Gastroesophageal sphincter (tissue), 4 donors: ENCODE results near the gene DACH1. TPM values are rescaled to one million over a fixed set of nuclear protein-coding genes. Genes with fewer than 3 reads are reported as not detected.

Source experiments
- ATAC-seq: fragments of 150-250 bp; one replicate; pipeline ENCODE4 v1.9.1; 2016; ENCODE audit warnings: mild to moderate bottlenecking, moderate library complexity
- H3K27ac ChIP-seq, 4 donors: fragments of 200-600 bp; sonication (generic) in 3 of 4; 1 replicate in 3 of 4; 2 replicates in 1 of 4; pipeline ENCODE4 v1.5.1; 2016 to 2019
- H3K27me3 ChIP-seq: fragments of 200-600 bp; sonication (generic); one replicate; pipeline ENCODE4 v1.5.1; 2019
- H3K36me3 ChIP-seq, 2 donors: fragments of 200-600 bp; sonication (generic); one replicate each; pipeline ENCODE4 v1.5.1; 2019; ENCODE audit warnings: control low read depth in 1 of 2
- H3K4me1 ChIP-seq, 3 donors: fragments of 200-600 bp; sonication (generic); 1 replicate in 2 of 3; 2 replicates in 1 of 3; pipeline ENCODE4 v1.5.1; 2016 to 2019; ENCODE audit warnings: control low read depth in 2 of 3
- H3K4me3 ChIP-seq, 2 donors: fragments of 200-600 bp; sonication (generic); one replicate each; pipeline ENCODE4 v1.5.1; 2019; ENCODE audit warnings: mild to moderate bottlenecking in 1 of 2, moderate library complexity in 1 of 2
- H3K9me3 ChIP-seq, 3 donors: fragments of 200-600 bp; sonication (generic); one replicate each; pipeline ENCODE4 v1.5.1; 2017 to 2019; ENCODE audit warnings: control low read depth in 2 of 3
- EP300 ChIP-seq: sonication (generic); formaldehyde crosslinking; IDR thresholded peaks from one replicate; pipeline ENCODE4 v1.6.1; 2017; ENCODE audit warnings: antibody characterized with exemption, mild to moderate bottlenecking
- POLR2A ChIP-seq, 2 donors: fragments of 450-650 bp; IDR thresholded peaks; one replicate each; pipeline ENCODE4 v1.6.1; 2017; ENCODE audit warnings: antibody characterized with exemption in 2 of 2, mild to moderate bottlenecking in 2 of 2, moderate library complexity in 1 of 2
- POLR2AphosphoS5 ChIP-seq: sonication (generic); formaldehyde crosslinking; IDR thresholded peaks from one replicate; pipeline ENCODE4 v1.6.1; 2017; ENCODE audit warnings: antibody characterized with exemption
- WGBS, 2 donors: methylation state at CpG; one replicate each; pipeline ENCODE4 v1.1.5; 2018; ENCODE audit warnings: low coverage in 1 of 2; 5-methylcytosine and 5-hydroxymethylcytosine counted together
- total RNA-seq, 4 donors: library from RNA; depleted of rRNA; stranded (reverse); fragments of >200 nt; gene quantifications; one replicate each; pipeline ENCODE4 v1.1.0, GENCODE V29; 2016
- TF ChIP-seq, protein P1 (sequence below), 4 experiments: fragments of 200-600 bp in 2 of 4; fragments of 450-650 bp in 2 of 4; sonication (generic) in 1 of 4; IDR thresholded peaks; one replicate each; pipeline ENCODE4 v1.5.1; 2017 to 2019; ENCODE audit warnings: antibody characterized with exemption in 4 of 4, mild to moderate bottlenecking in 2 of 4, moderate library complexity in 2 of 4

DACH1 gene
- total RNA-seq, 4 donors from 2014 or later = 1.1 to 2.1 (median 1.7) TPM

DNA sequence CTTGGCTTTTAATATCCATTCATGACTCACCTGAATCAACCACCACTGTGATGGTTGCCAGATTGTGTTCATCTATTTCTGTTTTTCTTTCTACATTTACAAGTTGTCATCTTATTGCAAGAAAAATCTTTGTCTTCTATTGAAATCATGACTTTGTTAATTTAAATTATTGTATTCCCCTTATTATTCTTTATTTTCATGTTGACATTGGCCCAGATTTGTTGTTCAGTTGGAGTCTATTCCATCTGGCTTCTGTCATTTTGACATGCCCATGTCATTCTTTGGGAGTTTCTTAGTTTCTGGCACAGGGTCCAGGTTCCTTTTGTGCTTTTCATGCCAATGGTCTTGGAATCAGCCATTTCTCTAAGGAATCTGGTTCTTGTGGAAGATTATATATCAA lies 19.9 kb upstream of the DACH1 start:
- no peak for ATAC-seq
- H3K27ac ChIP-seq = no peak overlapping the region
- TF ChIP-seq EP300 = no peak

DNA sequence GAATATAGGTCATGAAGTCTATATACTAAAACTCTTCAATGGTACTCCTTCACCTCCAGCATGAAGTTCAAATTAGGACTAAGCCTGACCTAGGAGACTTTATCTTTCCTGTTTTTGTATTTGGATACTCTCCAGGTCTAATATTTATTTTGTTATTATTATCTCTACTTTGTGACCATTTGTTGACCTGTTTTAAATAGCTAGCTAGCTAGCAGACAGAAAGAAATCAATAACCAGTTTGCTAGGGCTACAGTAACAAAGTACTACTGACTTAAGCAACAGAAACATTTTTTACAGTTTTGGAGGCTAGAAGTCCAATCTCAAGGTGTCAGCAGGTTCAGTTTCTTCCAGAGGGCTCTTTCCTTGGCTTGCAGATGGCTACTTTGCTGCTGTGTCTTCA lies 15.1 kb upstream of the DACH1 start:
- Histone ChIP-seq H3K36me3 (no peaks in the 10 kb centered on the region), H3K4me3 (no peak overlapping the region), H3K27me3 (no peaks in the 10 kb centered on the region), H3K4me1 (no peaks in the 10 kb centered on the region), H3K9me3 (peaks cover 0 to 3% (median 0%) of the 10 kb centered on the region in 3 donors), H3K27ac (no peak overlapping the region)
- TF ChIP-seq EP300 (no peak), POLR2A (IDR thresholded peaks at IDR 0.05) (no peak), POLR2AphosphoS5 (no peak)
- TF ChIP-seq, protein P1, sequence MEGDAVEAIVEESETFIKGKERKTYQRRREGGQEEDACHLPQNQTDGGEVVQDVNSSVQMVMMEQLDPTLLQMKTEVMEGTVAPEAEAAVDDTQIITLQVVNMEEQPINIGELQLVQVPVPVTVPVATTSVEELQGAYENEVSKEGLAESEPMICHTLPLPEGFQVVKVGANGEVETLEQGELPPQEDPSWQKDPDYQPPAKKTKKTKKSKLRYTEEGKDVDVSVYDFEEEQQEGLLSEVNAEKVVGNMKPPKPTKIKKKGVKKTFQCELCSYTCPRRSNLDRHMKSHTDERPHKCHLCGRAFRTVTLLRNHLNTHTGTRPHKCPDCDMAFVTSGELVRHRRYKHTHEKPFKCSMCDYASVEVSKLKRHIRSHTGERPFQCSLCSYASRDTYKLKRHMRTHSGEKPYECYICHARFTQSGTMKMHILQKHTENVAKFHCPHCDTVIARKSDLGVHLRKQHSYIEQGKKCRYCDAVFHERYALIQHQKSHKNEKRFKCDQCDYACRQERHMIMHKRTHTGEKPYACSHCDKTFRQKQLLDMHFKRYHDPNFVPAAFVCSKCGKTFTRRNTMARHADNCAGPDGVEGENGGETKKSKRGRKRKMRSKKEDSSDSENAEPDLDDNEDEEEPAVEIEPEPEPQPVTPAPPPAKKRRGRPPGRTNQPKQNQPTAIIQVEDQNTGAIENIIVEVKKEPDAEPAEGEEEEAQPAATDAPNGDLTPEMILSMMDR (IDR thresholded peaks at IDR 0.05) = no peak
- no peak for ATAC-seq

More for the DNA sequence above, 19.9 kb upstream of the DACH1 start:
- peaks cover 0 to 3% (median 0%) of the 10 kb centered on the region in 3 donors for H3K9me3 ChIP-seq
- no peaks in the 10 kb centered on the region for H3K4me1 ChIP-seq
- no peak overlapping the region for H3K4me3 ChIP-seq
- H3K27me3 ChIP-seq = no peaks in the 10 kb centered on the region
- H3K36me3 ChIP-seq = no peaks in the 10 kb centered on the region

DNA sequence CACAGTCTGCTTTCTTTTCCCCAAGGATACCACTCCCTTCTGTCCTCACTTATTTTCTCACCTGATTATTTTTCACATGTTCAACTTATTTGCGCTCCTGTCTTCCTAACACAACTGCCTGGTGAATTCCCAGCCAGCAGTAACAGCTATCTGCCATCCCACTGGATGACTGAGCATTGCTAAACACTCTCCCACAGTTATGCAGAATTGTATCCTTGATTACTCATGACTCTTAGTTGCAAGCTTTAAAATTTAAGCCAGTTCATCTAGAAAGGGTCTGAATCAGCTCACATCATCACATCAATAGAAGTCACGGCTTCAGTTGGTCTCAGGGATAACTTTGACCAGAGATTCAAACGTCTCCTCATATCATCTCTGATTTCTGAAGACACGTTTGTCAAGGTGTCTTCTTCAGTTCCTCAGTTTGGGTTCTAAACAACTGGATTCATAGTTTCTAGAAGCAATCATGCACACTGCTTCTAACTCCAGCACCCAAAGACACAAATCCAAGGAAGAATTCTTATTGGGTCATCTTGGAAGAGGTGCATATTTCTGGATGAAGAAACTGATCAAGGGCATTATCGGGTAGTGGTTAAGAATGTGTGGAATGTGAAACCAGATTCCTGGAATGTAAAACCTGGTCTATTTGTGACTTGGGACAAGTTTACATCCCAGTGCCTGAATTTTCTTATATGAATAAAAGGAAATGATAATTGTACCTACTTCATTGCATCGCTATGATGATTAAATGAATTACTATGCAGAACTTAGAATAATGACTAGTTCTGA lies 13.9 kb upstream of the DACH1 start:
- no peak overlapping the region for H3K4me3 ChIP-seq
- no peak for TF ChIP-seq POLR2A (IDR thresholded peaks at IDR 0.05)
- TF ChIP-seq POLR2AphosphoS5 = no peak
- no peak for TF ChIP-seq EP300
- TF ChIP-seq, protein P1 (IDR thresholded peaks at IDR 0.05) = no peak
- no peak for ATAC-seq

DNA sequence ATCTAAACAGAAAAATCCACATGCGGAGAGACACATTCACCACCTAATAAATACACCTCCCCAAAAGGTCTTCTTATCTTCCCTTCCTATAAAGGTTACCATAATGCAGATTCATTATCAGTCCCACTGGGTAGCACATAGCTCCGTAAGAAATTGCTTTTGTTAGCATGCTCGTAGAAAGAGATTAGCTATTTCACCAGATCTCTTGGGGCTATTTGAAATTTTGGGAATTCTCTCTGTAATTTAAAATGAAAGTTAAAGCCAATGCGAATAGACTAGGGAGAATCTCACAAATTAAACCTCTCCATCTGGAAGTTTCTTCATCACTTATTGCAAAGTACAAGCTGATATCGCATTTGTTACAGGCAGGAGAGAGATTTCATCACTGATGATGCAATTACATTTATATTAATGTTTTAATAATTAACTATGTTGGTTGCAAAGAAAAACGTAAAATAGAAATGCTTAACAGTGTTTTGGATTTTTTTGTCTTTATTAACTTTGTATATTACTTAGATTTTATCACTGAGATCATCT lies 12.9 kb upstream of the DACH1 start:
- H3K27me3 ChIP-seq = no peaks in the 10 kb centered on the region
- TF ChIP-seq POLR2A (IDR thresholded peaks at IDR 0.05) (no peak), EP300 (no peak), POLR2AphosphoS5 (no peak)
- TF ChIP-seq, protein P1 (IDR thresholded peaks at IDR 0.05) = no peak
- peaks cover 0 to 3% (median 0%) of the 10 kb centered on the region in 3 donors for H3K9me3 ChIP-seq
- 65 to 73% methylated on average over 6 of the region's 6 CpGs for WGBS, 2 donors
- H3K4me1 ChIP-seq = no peaks in the 10 kb centered on the region
- no peaks in the 10 kb centered on the region for H3K36me3 ChIP-seq
- no peak for ATAC-seq
- H3K4me3 ChIP-seq = no peak overlapping the region
- no peak overlapping the region for H3K27ac ChIP-seq

More for the DNA sequence above, 13.9 kb upstream of the DACH1 start:
- Histone ChIP-seq H3K36me3 (no peaks in the 10 kb centered on the region), H3K27me3 (no peaks in the 10 kb centered on the region), H3K4me1 (no peaks in the 10 kb centered on the region), H3K9me3 (peaks cover 0 to 3% (median 0%) of the 10 kb centered on the region in 3 donors), H3K27ac (no peak overlapping the region)
- WGBS, 2 donors = 69% methylated on average over 5 to 6 of the region's 6 CpGs

DNA sequence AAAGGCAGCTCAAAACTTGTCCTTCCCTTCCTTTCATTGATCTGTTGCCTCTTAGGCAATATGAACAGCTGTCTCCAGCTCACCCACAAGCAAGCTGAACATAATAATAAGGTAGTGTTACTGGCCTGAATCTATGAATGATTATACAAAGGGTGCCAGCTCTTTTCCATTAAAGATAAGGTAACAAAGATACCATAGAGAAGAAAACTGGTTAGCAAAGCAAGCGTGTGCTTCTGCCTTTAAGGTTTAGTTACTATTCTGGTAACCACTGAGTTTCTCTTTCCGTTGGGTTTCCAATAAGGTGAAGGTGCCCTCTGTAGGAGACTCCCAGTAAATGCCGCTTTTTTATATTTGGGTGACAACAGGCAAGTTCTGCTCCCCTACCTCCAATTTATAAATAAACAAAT lies 12.1 kb upstream of the DACH1 start:
- no peak overlapping the region for H3K27ac ChIP-seq
- WGBS, 2 donors = 6 to 10% methylated on average over 3 of the region's 3 CpGs
- TF ChIP-seq POLR2AphosphoS5 = no peak
- TF ChIP-seq, protein P1 (IDR thresholded peaks at IDR 0.05) = peak in 2 of 4 experiments; percentile 30 to 46
- peaks cover 0 to 3% (median 0%) of the 10 kb centered on the region in 3 donors for H3K9me3 ChIP-seq
- H3K27me3 ChIP-seq = no peaks in the 10 kb centered on the region
- no peak for ATAC-seq
- no peaks in the 10 kb centered on the region for H3K36me3 ChIP-seq
- no peaks in the 10 kb centered on the region for H3K4me1 ChIP-seq
- H3K4me3 ChIP-seq = no peak overlapping the region
